ENCODE data around the gene ERBB4.

The ERBB4 gene

GRCh38 chr2:211982162-211982561, 556.4 kb downstream of the ERBB4 start:
- Histone ChIP-seq H3K4me3 (ENCODE audit: low read length, poor library complexity, severe bottlenecking) (no peak overlapping the region), H3K27me3 (ENCODE audit: insufficient read depth, low read length, poor library complexity, severe bottlenecking) (no peaks in the 10 kb centered on the region), H3K9me3 (ENCODE audit: insufficient read depth, low read depth, low read length) (no peaks in the 10 kb centered on the region), H3K36me3 (ENCODE audit: insufficient read depth, low read length) (no peaks in the 10 kb centered on the region), H3K4me1 (ENCODE audit: insufficient read depth, low read length, poor library complexity, severe bottlenecking) (no peaks in the 10 kb centered on the region), H3F3A (ENCODE audit: low read depth) (no peaks in the 10 kb centered on the region), H3K79me2 (ENCODE audit: insufficient read depth, low read length) (no peaks in the 10 kb centered on the region), H3K9ac (ENCODE audit: low read depth, low read length, poor library complexity, severe bottlenecking) (no peak overlapping the region), H2AFZ (ENCODE audit: low read length) (no peak overlapping the region), H3K9me2 (replicated peaks; ENCODE audit: low read depth, low read length) (no peaks in the 10 kb centered on the region), H4K20me1 (ENCODE audit: insufficient read depth, low read length, poor library complexity, severe bottlenecking) (no peaks in the 10 kb centered on the region), H3K4me2 (ENCODE audit: low read depth, low read length, poor library complexity, severe bottlenecking) (no peak overlapping the region)
- TF ChIP-seq CTCF (conservative IDR thresholded peaks at IDR 0.05; ENCODE audit: low read length) (no peak), EZH2phosphoT487 (IDR thresholded peaks at IDR 0.05; ENCODE audit: borderline replicate concordance) (no peak)

GRCh38 chr2:211981451-211981850, 557.2 kb downstream of the ERBB4 start:
- Histone ChIP-seq H3K27me3 (ENCODE audit: insufficient read depth, low read length, poor library complexity, severe bottlenecking) (no peaks in the 10 kb centered on the region), H3F3A (ENCODE audit: low read depth) (no peaks in the 10 kb centered on the region), H3K9me2 (replicated peaks; ENCODE audit: low read depth, low read length) (no peaks in the 10 kb centered on the region), H3K9ac (ENCODE audit: low read depth, low read length, poor library complexity, severe bottlenecking) (no peak overlapping the region), H3K4me2 (ENCODE audit: low read depth, low read length, poor library complexity, severe bottlenecking) (no peak overlapping the region), H3K4me1 (ENCODE audit: insufficient read depth, low read length, poor library complexity, severe bottlenecking) (no peaks in the 10 kb centered on the region), H4K20me1 (ENCODE audit: insufficient read depth, low read length, poor library complexity, severe bottlenecking) (no peaks in the 10 kb centered on the region), H2AFZ (ENCODE audit: low read length) (no peak overlapping the region), H3K36me3 (ENCODE audit: insufficient read depth, low read length) (no peaks in the 10 kb centered on the region), H3K79me2 (ENCODE audit: insufficient read depth, low read length) (no peaks in the 10 kb centered on the region), H3K9me3 (ENCODE audit: insufficient read depth, low read depth, low read length) (no peaks in the 10 kb centered on the region), H3K4me3 (ENCODE audit: low read length, poor library complexity, severe bottlenecking) (no peak overlapping the region)
- TF ChIP-seq CTCF (conservative IDR thresholded peaks at IDR 0.05; ENCODE audit: low read length), result no peak

- no peaks in the 10 kb centered on the region for H3K79me2 ChIP-seq (ENCODE audit: insufficient read depth, low read length)
- no peak overlapping the region for H3K9ac ChIP-seq (ENCODE audit: low read depth, low read length, poor library complexity, severe bottlenecking)
- no peak overlapping the region for H3K4me3 ChIP-seq (ENCODE audit: low read length, poor library complexity, severe bottlenecking)
- no peaks in the 10 kb centered on the region for H3K9me2 ChIP-seq (replicated peaks; ENCODE audit: low read depth, low read length)
- no peaks in the 10 kb centered on the region for H3K9me3 ChIP-seq (ENCODE audit: insufficient read depth, low read depth, low read length)
- H4K20me1 ChIP-seq (ENCODE audit: insufficient read depth, low read length, poor library complexity, severe bottlenecking), result no peaks in the 10 kb centered on the region
- H3F3A ChIP-seq (ENCODE audit: low read depth), result no peaks in the 10 kb centered on the region
- no peaks in the 10 kb centered on the region for H3K36me3 ChIP-seq (ENCODE audit: insufficient read depth, low read length)
- TF ChIP-seq EZH2phosphoT487 (IDR thresholded peaks at IDR 0.05; ENCODE audit: borderline replicate concordance) (no peak), CTCF (conservative IDR thresholded peaks at IDR 0.05; ENCODE audit: low read length) (no peak)
- H2AFZ ChIP-seq (ENCODE audit: low read length), result no peak overlapping the region
- no peaks in the 10 kb centered on the region for H3K27me3 ChIP-seq (ENCODE audit: insufficient read depth, low read length, poor library complexity, severe bottlenecking)
- H3K4me2 ChIP-seq (ENCODE audit: low read depth, low read length, poor library complexity, severe bottlenecking), result no peak overlapping the region
- H3K4me1 ChIP-seq (ENCODE audit: insufficient read depth, low read length, poor library complexity, severe bottlenecking), result no peaks in the 10 kb centered on the region
Observed at GRCh38 chr2:211976076-211976475, 562.5 kb downstream of the ERBB4 start.
